ENCODE data around the gene KCNT1. TPM values are rescaled to one million over a fixed set of nuclear protein-coding genes. Genes with fewer than 3 reads are reported as not detected.

KCNT1 gene
- total RNA-seq, 1 experiment from 2014 or later: not detected

DNA sequence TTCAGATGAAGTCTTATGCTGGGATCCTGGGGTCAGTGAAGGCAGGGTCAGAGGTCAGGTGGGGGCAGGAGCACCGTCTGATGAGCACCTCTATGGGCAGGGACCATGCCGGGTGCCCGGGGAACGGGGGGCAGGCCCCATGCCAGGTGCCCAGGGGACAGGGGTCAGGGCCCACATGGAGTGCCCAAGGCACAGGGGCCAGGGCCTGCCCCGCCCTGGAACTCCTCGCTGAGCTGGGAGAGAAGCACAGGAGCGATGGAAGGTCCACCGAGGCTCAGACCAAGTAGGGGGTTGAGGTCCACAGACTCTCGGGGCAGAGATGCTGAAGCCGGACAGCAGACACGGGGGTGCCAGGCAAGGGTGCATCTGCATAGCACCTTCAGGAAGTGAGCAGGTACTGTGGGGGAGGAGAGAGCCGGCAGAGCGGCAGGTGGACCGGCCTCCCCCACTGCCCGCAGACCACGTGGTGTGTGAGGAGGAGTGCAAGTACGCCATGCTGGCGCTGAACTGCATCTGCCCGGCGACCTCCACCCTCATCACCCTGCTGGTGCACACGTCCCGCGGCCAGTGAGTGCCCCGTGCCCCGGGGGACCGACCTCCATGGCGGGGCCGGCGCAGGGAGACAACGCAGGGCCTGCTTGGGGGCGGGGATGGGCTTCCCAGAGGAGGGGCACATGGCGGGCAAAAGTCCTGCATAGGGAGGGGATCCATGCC lies 67.7 kb downstream of the KCNT1 start:
- H3K27me3 ChIP-seq (replicated peaks): no peaks in the 10 kb centered on the region
- no peaks in the 10 kb centered on the region for H3K4me1 ChIP-seq (replicated peaks)
- no peak overlapping the region for H3K4me3 ChIP-seq
- H3K27ac ChIP-seq: no peak overlapping the region
- H3K36me3 ChIP-seq: no peaks in the 10 kb centered on the region
- H3K9me3 ChIP-seq (replicated peaks): peaks cover 4% of the 10 kb centered on the region
- DNase-seq (ENCODE audit: low read depth in 1 of 2, low spot score in 2 of 2): no peak

DNA sequence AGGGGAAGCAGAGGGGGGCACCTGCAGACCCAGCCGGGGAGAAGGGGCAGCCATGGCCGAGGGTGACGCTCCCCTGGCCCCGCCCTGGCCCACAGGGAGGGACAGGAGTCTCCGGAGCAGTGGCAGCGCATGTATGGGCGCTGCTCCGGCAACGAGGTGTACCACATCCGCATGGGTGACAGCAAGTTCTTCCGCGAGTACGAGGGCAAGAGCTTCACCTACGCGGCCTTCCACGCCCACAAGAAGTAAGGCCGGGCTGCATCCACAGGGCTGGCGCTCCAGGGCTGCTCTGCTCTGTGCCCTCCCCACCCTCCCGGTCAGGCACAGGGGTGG lies 68.2 kb downstream of the KCNT1 start:
- Histone ChIP-seq H3K9me3 (replicated peaks) (peaks cover 4% of the 10 kb centered on the region), H3K27me3 (replicated peaks) (no peaks in the 10 kb centered on the region), H3K4me3 (no peak overlapping the region), H3K36me3 (no peaks in the 10 kb centered on the region), H3K4me1 (replicated peaks) (no peaks in the 10 kb centered on the region), H3K27ac (no peak overlapping the region)
- DNase-seq (ENCODE audit: low read depth in 1 of 2, low spot score in 2 of 2): no peak

DNA sequence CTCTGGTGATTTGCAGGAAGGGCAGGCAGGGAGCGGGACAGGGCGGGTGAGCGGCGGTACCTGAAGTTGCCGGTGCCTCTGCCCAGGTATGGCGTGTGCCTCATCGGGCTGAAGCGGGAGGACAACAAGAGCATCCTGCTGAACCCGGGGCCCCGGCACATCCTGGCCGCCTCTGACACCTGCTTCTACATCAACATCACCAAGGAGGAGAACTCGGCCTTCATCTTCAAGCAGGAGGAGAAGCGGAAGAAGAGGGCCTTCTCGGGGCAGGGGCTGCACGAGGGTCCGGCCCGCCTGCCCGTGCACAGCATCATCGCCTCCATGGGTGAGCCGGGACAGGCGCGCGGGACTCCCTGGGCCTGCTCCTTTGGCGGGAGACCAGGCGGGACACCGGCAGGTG lies 68.8 kb downstream of the KCNT1 start:
- H3K27ac ChIP-seq: no peak overlapping the region
- no peak for DNase-seq (ENCODE audit: low read depth in 1 of 2, low spot score in 2 of 2)

DNA sequence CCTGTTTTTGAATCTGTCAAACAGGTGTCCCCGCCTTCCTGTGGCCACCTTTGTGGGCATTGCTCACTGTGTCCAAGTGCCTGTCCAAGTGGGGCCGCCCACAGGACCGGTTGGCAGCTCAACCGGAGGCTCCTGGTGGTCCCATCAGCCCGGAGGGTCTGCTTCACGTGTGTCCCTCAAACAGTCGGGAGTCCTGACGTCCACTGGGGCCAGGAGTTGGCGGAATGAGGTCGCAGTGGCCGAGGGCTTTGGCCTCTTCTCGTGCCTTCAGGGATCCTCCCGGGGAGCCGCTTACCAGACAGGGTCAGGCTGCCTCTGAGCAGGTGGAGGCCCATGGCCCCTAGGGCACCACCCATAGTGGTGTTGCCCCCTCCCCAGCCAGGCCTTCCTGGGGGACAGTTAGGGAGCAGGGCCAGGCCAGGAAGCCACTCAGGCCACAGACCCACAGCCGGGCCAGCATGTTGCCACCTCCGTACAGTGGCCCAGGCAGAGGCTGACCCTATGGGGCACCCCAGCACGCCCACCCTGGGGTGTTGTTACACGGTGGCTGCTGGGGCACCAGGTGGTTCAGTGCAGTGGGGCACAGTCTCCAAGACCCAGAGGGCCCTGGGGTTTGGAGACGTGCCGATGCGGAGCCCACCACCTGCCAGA lies 69.5 kb downstream of the KCNT1 start:
- no peak for DNase-seq (ENCODE audit: low read depth in 1 of 2, low spot score in 2 of 2)
- no peaks in the 10 kb centered on the region for H3K4me1 ChIP-seq (replicated peaks)
- no peak overlapping the region for H3K4me3 ChIP-seq
- H3K27ac ChIP-seq: no peak overlapping the region
- no peaks in the 10 kb centered on the region for H3K36me3 ChIP-seq
- H3K9me3 ChIP-seq (replicated peaks): peaks cover 4% of the 10 kb centered on the region
- H3K27me3 ChIP-seq (replicated peaks): no peaks in the 10 kb centered on the region

More for the DNA sequence above, 68.8 kb downstream of the KCNT1 start:
- Histone ChIP-seq H3K36me3 (no peaks in the 10 kb centered on the region), H3K4me3 (no peak overlapping the region), H3K27me3 (replicated peaks) (no peaks in the 10 kb centered on the region), H3K4me1 (replicated peaks) (no peaks in the 10 kb centered on the region), H3K9me3 (replicated peaks) (peaks cover 4% of the 10 kb centered on the region)

DNA sequence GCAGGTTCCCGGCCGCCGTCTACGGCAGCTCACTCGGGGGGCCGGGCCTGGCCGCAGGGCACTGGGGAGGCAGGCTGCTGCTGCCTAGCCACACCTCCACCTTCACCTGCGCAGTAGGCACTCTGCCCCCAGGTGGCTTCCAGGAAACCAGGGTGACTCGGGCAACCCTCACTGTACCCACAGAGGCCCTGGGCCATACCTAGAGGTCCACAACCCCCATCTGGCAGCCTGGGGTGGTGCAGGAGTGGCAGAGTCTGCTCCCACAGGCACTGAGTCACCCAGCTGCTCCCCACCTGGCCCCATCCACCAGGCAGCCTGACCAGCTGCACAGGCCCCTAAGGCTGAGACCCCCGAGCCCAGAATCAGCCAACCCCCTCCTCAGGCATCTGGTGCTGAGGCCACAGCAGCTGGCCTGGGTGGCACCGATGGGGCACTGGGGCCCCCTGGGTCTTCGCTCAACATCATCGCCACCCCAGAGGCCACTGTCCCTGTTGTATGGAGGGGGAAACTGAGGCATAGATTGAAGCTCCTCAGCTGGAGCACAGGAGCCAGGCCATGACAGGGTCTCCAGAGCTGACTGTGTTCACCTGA lies 70.2 kb downstream of the KCNT1 start:
- Histone ChIP-seq H3K27ac (no peak overlapping the region), H3K4me1 (replicated peaks) (no peaks in the 10 kb centered on the region), H3K9me3 (replicated peaks) (peaks cover 2% of the 10 kb centered on the region; the same call in 1 of the 2 replicates), H3K4me3 (no peak overlapping the region), H3K36me3 (no peaks in the 10 kb centered on the region), H3K27me3 (replicated peaks) (no peaks in the 10 kb centered on the region)
- DNase-seq (ENCODE audit: low read depth in 1 of 2, low spot score in 2 of 2): no peak

DNA sequence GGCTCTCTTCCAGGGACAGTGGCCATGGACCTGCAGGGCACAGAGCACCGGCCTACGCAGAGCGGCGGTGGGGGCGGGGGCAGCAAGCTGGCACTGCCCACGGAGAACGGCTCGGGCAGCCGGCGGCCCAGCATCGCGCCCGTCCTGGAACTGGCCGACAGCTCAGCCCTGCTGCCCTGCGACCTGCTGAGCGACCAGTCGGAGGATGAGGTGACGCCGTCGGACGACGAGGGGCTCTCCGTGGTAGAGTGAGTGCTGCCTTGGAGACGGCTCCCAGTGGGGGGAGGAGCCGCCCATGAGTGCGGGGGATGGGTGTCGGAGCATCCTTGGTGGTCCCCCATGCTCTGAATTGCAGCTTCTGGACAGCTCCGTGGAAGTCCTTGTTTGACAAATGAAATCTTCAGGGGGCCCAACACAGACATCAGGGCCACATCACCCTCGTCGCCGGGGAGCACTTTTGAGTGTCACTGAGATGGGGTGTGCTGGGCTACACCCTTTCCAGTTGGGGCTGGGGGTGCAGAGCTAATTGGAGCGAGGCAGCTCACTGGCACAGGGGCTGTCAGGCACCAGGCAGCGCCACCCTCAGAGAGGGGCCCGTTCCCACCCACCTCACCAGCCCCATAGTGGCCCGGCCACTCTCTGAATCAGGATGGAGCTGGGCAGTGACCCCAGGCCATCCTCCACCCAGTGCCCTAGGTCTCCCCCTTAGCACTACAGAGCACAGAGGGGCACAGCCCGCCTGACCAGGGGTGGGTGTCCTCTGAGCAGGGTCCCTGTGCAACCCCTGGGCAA lies 70.9 kb downstream of the KCNT1 start:
- H3K9me3 ChIP-seq (replicated peaks): no peaks in the 10 kb centered on the region
- H3K27me3 ChIP-seq (replicated peaks): no peaks in the 10 kb centered on the region
- no peak overlapping the region for H3K4me3 ChIP-seq
- DNase-seq (ENCODE audit: low read depth in 1 of 2, low spot score in 2 of 2): no peak
- H3K27ac ChIP-seq: no peak overlapping the region
- no peaks in the 10 kb centered on the region for H3K36me3 ChIP-seq
- no peaks in the 10 kb centered on the region for H3K4me1 ChIP-seq (replicated peaks)

DNA sequence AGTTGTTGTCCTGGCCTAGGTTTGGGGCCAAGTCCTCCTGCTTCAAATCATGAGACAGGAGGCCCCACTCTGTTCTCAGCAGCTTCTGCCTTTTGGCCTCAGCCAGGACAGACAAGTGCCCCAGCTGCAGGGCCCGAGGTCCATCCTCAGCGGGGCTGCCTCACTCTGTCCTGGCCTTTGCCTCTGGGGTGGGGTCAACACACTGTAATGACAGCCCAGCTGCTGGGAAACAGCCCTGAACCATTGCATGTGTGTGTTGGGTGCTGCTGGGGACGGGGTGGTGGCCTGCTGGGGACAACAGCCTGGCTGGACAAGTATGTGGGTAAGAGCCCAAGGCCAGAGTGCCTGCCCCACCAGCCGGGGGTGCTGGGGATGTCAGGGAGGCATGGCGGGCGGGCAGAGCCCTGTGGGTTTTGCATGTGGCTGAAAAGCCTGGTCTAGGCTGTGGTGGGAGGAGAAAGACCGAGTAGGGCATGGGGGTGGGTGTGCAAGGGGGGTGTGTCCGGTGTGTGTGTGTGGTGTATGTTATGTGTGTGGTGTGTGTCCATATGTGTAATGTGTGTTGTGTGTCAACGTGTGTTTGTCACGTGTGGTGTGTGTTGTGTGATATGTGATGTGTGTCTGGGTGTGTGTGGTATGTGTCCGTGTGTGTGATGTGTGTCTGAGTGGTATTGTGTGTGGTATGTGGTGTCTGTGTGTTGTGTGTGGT lies 71.7 kb downstream of the KCNT1 start:
- Histone ChIP-seq H3K4me1 (replicated peaks) (no peaks in the 10 kb centered on the region), H3K9me3 (replicated peaks) (no peaks in the 10 kb centered on the region), H3K27ac (no peak overlapping the region), H3K36me3 (no peaks in the 10 kb centered on the region), H3K27me3 (replicated peaks) (no peaks in the 10 kb centered on the region), H3K4me3 (no peak overlapping the region)
- no peak for DNase-seq (ENCODE audit: low read depth in 1 of 2, low spot score in 2 of 2)

DNA sequence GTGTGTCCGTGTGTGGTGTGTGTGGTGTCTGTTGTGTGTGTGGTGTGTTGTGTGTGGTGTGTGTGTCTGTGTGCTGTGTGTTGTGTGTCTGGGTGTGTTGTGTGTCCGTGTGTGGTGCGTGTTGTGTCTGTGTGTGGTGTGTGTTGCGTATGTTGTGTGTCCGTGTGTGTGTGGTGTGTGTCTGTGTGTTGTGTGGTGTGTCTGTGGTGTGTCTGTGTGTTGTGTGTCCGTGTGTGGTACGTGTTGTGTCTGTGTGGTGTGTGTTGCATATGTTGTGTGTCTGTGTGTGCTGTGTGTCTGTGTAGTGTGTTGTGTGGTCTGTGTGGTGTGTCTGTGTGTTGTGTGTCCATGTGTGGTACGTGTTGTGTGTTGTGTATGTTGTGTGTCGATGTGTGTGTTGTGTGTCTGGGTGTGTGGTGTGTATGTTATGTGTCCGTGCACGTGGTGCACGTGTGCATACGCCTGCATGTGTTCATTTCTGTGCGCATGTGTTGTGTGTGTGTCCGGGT lies 72.3 kb downstream of the KCNT1 start:
- no peak overlapping the region for H3K27ac ChIP-seq
- H3K4me1 ChIP-seq (replicated peaks): no peaks in the 10 kb centered on the region
- no peaks in the 10 kb centered on the region for H3K9me3 ChIP-seq (replicated peaks)
- no peaks in the 10 kb centered on the region for H3K36me3 ChIP-seq
- DNase-seq (ENCODE audit: low read depth in 1 of 2, low spot score in 2 of 2): no peak
- H3K4me3 ChIP-seq: no peak overlapping the region
- no peaks in the 10 kb centered on the region for H3K27me3 ChIP-seq (replicated peaks)

DNA sequence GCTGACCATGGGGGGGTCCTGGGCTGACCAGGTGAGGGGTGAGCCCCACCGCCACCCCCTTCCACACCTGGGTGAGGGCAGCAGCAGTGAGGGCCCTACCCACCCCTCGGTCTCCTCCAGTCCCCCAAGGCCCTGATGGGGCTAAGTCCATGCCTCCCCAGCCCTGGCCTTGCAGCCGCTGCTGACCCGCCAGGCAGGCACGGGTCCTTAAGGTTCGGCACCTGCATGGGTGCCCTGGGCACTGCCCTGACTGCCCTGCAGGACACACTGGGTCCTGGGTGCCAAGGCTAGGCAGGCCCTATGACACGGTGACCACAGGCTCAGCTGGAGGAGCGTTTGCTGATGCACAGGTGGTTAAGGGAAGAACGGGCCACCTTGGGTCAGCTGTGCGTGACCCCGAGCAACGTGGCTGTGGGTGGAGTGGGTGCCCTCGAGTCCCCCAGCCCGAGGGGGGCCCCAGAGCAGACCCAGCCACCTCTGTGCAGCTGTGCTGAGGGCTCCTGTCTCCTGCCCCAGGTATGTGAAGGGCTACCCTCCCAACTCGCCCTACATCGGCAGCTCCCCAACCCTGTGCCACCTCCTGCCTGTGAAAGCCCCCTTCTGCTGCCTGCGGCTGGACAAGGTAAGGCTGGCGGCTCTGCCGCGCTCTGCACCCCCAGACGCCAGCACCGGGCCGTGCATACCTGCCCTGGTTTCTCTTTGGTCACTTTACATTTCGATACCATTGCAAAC lies 73.0 kb downstream of the KCNT1 start:
- Histone ChIP-seq H3K27me3 (replicated peaks) (no peaks in the 10 kb centered on the region), H3K4me1 (replicated peaks) (no peaks in the 10 kb centered on the region), H3K36me3 (no peaks in the 10 kb centered on the region), H3K9me3 (replicated peaks) (no peaks in the 10 kb centered on the region), H3K27ac (no peak overlapping the region), H3K4me3 (no peak overlapping the region)
- no peak for DNase-seq (ENCODE audit: low read depth in 1 of 2, low spot score in 2 of 2)

DNA sequence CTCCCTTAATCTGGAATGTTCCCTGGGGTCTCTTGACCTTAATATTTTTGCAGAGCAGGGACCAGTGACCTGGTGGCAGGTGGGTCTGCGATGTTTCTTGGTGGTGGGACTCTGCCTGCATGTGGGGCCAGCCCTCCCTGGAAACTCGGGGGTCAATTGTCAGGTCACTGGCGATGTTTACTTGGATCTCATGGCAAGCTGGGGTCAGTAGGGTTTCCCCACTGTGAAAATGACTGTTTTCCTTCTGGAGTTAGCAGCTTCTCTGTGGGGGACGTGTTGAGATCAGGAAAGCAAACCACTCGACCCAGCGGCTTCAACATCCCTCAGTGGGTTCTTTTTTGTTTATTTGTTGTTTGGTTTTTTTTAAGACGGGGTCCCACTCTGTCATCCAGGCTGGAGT lies 73.9 kb downstream of the KCNT1 start:
- H3K27ac ChIP-seq: no peak overlapping the region
- no peak for DNase-seq (ENCODE audit: low read depth in 1 of 2, low spot score in 2 of 2)
- no peaks in the 10 kb centered on the region for H3K27me3 ChIP-seq (replicated peaks)
- H3K4me3 ChIP-seq: no peak overlapping the region
- no peaks in the 10 kb centered on the region for H3K36me3 ChIP-seq
- no peaks in the 10 kb centered on the region for H3K9me3 ChIP-seq (replicated peaks)
- no peaks in the 10 kb centered on the region for H3K4me1 ChIP-seq (replicated peaks)

DNA sequence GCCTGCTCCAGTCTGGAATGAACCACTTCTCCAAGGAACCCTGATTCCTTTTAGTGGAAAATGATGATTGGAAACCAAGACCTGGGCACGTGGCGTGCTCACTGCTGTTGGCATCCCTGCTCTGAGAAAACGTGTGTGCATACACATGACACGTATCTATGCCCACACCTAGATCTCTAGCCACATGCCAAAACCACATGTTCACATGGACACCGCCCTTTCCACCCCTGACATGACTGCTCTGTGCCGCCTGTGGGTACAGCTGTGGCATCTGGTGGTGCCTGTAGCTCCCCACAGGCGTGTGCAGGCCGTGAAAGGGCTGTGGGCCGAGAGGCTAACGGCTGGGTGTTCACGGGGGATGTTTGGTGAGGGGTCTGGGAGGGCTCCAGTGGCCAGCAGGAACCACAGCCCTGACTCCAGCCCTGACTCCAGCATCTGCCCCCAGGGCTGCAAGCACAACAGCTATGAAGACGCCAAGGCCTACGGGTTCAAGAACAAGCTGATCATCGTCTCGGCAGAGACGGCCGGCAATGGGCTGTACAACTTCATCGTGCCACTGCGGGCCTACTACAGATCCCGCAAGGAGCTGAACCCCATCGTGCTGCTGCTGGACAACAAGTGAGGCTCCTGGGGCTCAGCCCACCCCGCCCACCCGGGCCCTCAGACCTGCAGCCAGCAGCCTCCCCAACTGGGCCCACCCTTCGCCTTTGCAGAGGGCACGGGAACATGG lies 75.1 kb downstream of the KCNT1 start:
- Histone ChIP-seq H3K36me3 (no peaks in the 10 kb centered on the region), H3K4me3 (no peak overlapping the region), H3K4me1 (replicated peaks) (no peaks in the 10 kb centered on the region), H3K9me3 (replicated peaks) (no peaks in the 10 kb centered on the region), H3K27me3 (replicated peaks) (no peaks in the 10 kb centered on the region), H3K27ac (no peak overlapping the region)
- DNase-seq (ENCODE audit: low read depth in 1 of 2, low spot score in 2 of 2): no peak

DNA sequence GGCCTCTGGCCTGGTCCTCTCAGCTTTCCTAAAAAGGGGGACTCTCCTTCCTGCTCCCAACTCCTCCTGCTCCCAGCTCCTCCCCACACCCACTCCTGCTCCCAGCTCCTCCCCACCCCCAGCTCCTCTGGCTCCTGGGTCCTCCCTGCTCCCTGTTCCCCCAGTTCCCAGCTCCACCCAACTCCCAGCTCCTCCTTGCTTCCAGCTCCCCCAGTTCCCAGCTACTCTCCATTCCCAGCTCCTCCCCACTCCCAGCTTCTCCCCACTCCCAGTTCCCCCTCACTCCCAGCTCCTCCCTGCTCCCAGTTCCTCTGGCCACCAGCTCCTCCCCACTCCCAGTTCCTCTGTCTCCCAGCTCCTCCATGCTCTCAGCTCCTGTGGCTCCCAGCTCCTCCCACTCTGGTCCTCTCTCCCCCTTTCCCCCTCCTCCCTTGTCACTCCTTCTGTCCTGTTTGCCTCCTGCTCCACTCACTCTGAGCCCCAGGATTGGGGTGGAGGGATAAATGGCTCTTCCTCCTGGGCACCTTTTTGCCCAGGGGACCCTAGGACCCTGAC lies 75.7 kb downstream of the KCNT1 start:
- Histone ChIP-seq H3K4me1 (replicated peaks) (no peaks in the 10 kb centered on the region), H3K36me3 (no peaks in the 10 kb centered on the region), H3K9me3 (replicated peaks) (no peaks in the 10 kb centered on the region), H3K27me3 (replicated peaks) (no peaks in the 10 kb centered on the region), H3K4me3 (no peak overlapping the region), H3K27ac (no peak overlapping the region)
- no peak for DNase-seq (ENCODE audit: low read depth in 1 of 2, low spot score in 2 of 2)

Data from SJSA1 (cell line).